ENCODE measurements around the gene THSD8.

DNA sequence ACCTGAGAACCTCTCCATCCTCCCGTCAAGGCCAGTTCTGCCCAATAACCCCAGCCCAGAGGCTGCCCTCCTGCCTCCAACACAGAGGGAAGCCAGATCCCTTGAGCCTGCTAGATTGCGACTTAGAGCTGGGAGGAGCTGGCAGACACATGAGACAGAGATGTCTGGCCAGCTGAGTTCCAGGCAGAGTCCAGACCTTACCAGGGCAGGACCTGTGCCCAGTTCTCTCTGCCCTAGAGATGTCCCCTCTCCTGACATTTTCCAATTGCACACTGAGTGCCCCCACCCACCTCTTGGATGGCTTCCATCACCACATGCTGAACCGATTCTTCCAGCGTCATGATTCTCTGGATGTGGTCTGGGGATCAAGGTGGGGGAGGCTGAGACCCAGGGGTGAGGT, 29.5 kb upstream of the THSD8 start:
- TF ChIP-seq, protein P1, sequence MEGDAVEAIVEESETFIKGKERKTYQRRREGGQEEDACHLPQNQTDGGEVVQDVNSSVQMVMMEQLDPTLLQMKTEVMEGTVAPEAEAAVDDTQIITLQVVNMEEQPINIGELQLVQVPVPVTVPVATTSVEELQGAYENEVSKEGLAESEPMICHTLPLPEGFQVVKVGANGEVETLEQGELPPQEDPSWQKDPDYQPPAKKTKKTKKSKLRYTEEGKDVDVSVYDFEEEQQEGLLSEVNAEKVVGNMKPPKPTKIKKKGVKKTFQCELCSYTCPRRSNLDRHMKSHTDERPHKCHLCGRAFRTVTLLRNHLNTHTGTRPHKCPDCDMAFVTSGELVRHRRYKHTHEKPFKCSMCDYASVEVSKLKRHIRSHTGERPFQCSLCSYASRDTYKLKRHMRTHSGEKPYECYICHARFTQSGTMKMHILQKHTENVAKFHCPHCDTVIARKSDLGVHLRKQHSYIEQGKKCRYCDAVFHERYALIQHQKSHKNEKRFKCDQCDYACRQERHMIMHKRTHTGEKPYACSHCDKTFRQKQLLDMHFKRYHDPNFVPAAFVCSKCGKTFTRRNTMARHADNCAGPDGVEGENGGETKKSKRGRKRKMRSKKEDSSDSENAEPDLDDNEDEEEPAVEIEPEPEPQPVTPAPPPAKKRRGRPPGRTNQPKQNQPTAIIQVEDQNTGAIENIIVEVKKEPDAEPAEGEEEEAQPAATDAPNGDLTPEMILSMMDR (conservative IDR thresholded peaks at IDR 0.05 in 1 of 2, IDR thresholded peaks at IDR 0.05 in 1 of 2; ENCODE audit: extremely low read depth in 1 of 2, insufficient read depth in 1 of 2, low read depth in 1 of 2, low read length in 2 of 2) = no peak
- no peak for TF ChIP-seq EZH2 (IDR thresholded peaks at IDR 0.05; ENCODE audit: borderline replicate concordance, low read length)

Data from mammary epithelial cell (primary cell).